ENCODE results near the gene WSB2.

WSB2 gene

GRCh38 chr12:118017926-118018325, 43.1 kb downstream of the WSB2 start:
- no peak for DNase-seq (ENCODE audit: low spot score)
- TF ChIP-seq CTCF (IDR thresholded peaks at IDR 0.05; ENCODE audit: extremely low read depth, missing control alignments): no peak

- TF ChIP-seq CTCF (IDR thresholded peaks at IDR 0.05; ENCODE audit: extremely low read depth, missing control alignments): no peak
- peak; percentile 98 for DNase-seq (ENCODE audit: low spot score)
Measured at GRCh38 chr12:118016424-118017264, 44.3 kb downstream of the WSB2 start, which contains the start of gene RFC5. RFC5 (plus strand) TSS chr12:118016703; CDS start chr12:118016828, 125 bp downstream.

GRCh38 chr12:118015944-118016343, 45.0 kb downstream of the WSB2 start:
- no peak for TF ChIP-seq CTCF (IDR thresholded peaks at IDR 0.05; ENCODE audit: extremely low read depth, missing control alignments)
- DNase-seq (ENCODE audit: low spot score): no peak

GRCh38 chr12:118015306-118015705, 45.7 kb downstream of the WSB2 start:
- no peak for TF ChIP-seq CTCF (IDR thresholded peaks at IDR 0.05; ENCODE audit: extremely low read depth, missing control alignments)
- DNase-seq (ENCODE audit: low spot score): no peak

- DNase-seq (ENCODE audit: low spot score): no peak
- TF ChIP-seq CTCF (IDR thresholded peaks at IDR 0.05; ENCODE audit: extremely low read depth, missing control alignments): no peak
Measured at GRCh38 chr12:118013283-118013682, 47.7 kb downstream of the WSB2 start.

GRCh38 chr12:118011961-118012360, 49.0 kb downstream of the WSB2 start:
- no peak for TF ChIP-seq CTCF (IDR thresholded peaks at IDR 0.05; ENCODE audit: extremely low read depth, missing control alignments)
- no peak for DNase-seq (ENCODE audit: low spot score)

GRCh38 chr12:118011377-118011776, 49.6 kb downstream of the WSB2 start:
- no peak for TF ChIP-seq CTCF (IDR thresholded peaks at IDR 0.05; ENCODE audit: extremely low read depth, missing control alignments)
- DNase-seq (ENCODE audit: low spot score): no peak

Measured in GM20000 (cell line).